Left ventricle myocardium inferior (tissue), 1 donor: ENCODE results near the gene SLC17A9. TPM values are rescaled to one million over a fixed set of nuclear protein-coding genes. Genes with fewer than 3 reads are reported as not detected.

Experiments
- DNase-seq: peaks from one replicate; pipeline ENCODE4 v3.0.0-alpha.2; 2020
- H3K27ac ChIP-seq: fragments of 200-600 bp; replicated peaks from 2 replicates; pipeline ENCODE4 v1.8.0; 2021
- H3K27me3 ChIP-seq: fragments of 200-600 bp; 2 replicates; pipeline ENCODE4 v1.8.0; 2021; ENCODE audit warnings: low read depth
- H3K36me3 ChIP-seq: fragments of 200-600 bp; 2 replicates; pipeline ENCODE4 v1.8.0; 2021
- H3K4me1 ChIP-seq: fragments of 200-600 bp; 2 replicates; pipeline ENCODE4 v1.8.0; 2021
- H3K4me3 ChIP-seq: fragments of 200-600 bp; 2 replicates; pipeline ENCODE4 v1.8.0; 2021; ENCODE audit warnings: mild to moderate bottlenecking, moderate library complexity
- H3K9me3 ChIP-seq: fragments of 200-600 bp; replicated peaks from 2 replicates; pipeline ENCODE4 v1.8.0; 2021
- intact Hi-C: fragments of 100-400 bp; cut with micrococcal nuclease; formaldehyde crosslinking; loops from one replicate; pipeline ENCODE4 v1.11.0; 2022
- total RNA-seq: library from RNA; stranded (reverse); fragmentation: NEBNext Ultra II Directional; extraction: Animal tissue kit (Norgen Biotek cat#: 25700); gene quantifications from one replicate; pipeline ENCODE4 v1.2.1, GENCODE V29; 2021
- TF ChIP-seq, protein P1 (sequence below): fragments of 200-600 bp; IDR thresholded peaks from 2 replicates; pipeline ENCODE4 v1.8.0; 2021; ENCODE audit warnings: antibody characterized with exemption, mild to moderate bottlenecking, borderline replicate concordance
- donor health status: DM: no; HTN: yes; CAD: no; lungs with severe emphysema.

Gene SLC17A9
- total RNA-seq, 1 donor from 2014 or later = 0.47 TPM

DNA sequence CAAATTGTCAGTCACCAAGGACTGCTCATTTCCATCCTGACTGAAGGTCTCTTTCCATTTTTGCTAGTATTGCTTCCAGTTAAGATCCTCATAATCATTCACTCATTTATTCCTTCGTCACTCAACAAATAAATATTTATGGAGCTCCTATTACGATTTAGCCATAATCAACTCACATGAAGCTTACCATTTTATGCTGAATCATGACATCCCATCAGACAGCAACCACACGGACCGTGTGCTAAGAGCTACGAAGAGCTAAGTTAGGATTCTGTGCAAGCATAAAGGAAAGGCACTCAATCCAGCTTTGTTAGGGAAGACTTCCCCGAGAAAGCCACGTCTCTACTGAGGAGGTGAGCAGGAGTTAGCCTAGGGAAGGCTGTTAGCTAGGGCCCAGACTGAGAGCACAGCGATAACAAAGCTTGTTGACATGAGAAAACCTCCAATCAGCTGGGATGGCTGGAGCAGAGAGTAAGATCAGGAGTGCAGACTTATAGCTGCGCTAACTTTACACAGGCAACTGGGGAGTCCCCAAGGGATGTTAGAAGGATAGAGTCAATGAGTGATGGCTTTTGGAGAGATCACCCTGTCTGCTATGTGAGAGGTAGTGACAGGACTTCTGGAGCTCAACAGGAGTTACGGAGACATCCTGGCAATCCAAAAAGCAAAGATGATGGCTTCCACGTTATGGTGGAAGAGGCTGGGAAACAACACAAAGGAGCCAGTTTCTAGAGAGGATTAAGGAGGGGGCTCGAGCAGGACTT lies 17.1 kb upstream of the SLC17A9 start:
- H3K4me1 ChIP-seq = peaks cover 68% of the 10 kb centered on the region
- H3K9me3 ChIP-seq = no peaks in the 10 kb centered on the region
- DNase-seq = no peak
- intact Hi-C loops = no loop called here
- H3K4me3 ChIP-seq = peak overlapping the region; percentile 95
- no peak overlapping the region for H3K27ac ChIP-seq
- H3K27me3 ChIP-seq = no peaks in the 10 kb centered on the region
- TF ChIP-seq, protein P1, sequence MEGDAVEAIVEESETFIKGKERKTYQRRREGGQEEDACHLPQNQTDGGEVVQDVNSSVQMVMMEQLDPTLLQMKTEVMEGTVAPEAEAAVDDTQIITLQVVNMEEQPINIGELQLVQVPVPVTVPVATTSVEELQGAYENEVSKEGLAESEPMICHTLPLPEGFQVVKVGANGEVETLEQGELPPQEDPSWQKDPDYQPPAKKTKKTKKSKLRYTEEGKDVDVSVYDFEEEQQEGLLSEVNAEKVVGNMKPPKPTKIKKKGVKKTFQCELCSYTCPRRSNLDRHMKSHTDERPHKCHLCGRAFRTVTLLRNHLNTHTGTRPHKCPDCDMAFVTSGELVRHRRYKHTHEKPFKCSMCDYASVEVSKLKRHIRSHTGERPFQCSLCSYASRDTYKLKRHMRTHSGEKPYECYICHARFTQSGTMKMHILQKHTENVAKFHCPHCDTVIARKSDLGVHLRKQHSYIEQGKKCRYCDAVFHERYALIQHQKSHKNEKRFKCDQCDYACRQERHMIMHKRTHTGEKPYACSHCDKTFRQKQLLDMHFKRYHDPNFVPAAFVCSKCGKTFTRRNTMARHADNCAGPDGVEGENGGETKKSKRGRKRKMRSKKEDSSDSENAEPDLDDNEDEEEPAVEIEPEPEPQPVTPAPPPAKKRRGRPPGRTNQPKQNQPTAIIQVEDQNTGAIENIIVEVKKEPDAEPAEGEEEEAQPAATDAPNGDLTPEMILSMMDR = no peak
- H3K36me3 ChIP-seq = peaks cover 21% of the 10 kb centered on the region

DNA sequence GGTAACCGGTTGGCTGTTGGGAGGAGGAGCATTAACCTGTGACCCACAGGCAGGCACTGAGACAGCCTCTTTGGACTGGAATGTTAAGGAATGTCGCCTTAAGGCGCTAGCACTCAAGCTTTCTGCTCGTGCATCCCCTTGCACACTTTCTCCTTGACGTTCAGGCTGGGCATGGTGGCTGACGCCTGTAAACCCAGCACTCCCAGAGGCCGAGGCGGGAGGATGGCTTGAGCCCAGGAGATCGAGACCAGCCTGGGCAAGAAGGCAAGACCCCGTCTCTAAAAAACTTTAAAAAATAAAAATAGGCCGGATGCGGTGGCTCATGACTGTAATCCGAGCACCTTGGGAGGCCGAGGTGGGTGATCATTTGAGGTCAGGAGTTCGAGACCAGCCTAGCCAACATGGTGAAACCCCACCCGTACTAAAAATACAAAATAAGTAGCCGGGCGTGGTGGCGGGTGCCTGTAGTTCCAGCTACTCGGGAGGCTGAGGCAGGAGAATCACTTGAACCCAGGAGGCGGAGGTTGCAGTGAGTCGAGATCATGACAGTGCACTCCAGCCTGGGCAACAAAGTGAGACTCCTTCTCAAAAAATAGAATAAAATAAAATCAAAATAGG lies 16.4 kb upstream of the SLC17A9 start:
- Histone ChIP-seq H3K4me1 (peaks cover 70% of the 10 kb centered on the region), H3K4me3 (peak overlapping the region; percentile 95), H3K36me3 (peaks cover 22% of the 10 kb centered on the region), H3K27ac (no peak overlapping the region), H3K27me3 (no peaks in the 10 kb centered on the region), H3K9me3 (no peaks in the 10 kb centered on the region)
- intact Hi-C loops = no loop called here
- no peak for DNase-seq
- TF ChIP-seq, protein P1 = no peak

DNA sequence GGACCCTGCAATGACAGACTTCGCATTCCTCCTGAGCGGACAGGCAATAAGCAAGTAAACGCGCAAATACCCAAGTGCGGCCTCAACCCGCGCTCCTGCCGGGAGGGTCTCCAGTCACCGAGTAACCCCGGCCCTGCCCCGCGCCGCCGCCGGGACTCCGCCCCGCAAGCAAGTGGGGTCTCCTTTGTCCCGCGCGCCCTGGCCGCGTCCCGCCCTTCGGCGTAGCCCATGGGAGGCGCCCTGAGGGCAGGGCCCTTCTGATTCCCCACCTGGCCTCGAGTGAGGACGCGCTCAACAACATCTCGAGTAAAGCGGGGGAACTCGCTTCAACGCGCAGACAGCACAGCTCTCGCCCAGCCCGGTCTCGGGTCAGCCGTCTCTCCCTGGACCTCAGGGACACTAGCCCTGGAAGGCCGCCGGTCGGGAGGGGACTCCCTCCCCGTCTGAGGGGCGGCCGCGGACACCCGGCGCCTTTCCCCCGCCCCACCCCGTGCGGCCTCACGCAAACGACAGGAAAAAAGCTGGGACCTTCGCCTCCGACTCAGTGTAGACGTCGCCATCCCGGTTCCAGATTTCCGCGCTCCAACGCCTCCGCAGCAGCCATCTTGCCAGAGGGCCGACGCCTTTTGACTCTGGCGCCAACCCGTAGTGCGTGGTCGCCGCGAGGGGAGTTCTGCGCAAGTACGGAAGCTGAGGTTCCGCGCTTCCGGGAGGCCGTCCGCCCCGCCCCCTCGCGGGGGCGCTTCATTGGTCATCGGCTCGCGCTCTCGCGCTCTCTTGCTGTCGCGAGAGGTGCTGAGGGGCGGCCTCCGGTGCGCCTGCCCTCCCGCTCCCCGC lies 15.0 kb upstream of the SLC17A9 start:
- H3K27me3 ChIP-seq = no peaks in the 10 kb centered on the region
- H3K9me3 ChIP-seq = no peaks in the 10 kb centered on the region
- peaks cover 33% of the 10 kb centered on the region for H3K36me3 ChIP-seq
- H3K4me3 ChIP-seq = peak overlapping the region; percentile 95
- peak; percentile 98 for DNase-seq
- H3K4me1 ChIP-seq = peaks cover 84% of the 10 kb centered on the region
- peak overlapping the region; percentile 96 for H3K27ac ChIP-seq
- intact Hi-C loops = no loop called here
- TF ChIP-seq, protein P1 = no peak

DNA sequence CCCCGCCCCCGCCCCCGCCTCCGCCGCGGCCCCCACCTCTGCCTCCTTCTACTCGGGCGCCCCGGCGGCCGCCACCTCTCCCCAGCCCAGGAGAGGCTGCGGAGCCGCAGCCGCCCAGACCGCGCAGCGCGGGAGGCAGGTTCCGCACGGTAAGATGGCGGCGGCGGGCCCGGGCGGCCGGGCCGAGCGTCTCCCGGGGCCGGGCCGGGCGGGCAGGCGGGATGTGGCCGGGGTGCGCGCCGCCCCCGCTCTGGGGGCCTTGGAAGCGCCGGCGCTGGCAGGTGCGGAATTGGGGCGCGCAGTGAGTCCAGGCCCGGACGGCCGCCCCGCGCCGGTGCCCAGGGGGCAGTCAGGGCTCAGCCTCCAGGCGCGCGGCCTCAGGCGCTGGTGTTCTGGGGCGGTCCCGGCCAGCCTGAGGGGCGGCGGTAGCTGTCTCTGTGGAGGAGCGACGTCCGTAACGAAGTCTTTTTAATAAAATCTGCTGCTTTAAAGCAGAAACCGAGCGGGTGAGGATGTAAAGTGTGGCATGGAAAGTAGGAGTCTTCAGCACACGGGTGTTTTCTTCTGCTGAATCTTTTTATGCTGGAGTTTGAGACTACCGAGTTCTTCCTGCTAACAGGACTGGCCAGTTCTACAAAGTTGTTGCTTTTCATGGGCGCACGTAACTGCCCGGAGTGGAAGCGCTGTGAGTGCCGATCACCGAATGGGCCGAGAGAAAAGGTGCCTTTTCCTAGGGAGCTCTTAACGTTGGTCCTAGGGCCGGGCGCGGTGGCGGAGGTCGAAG lies 14.2 kb upstream of the SLC17A9 start, which contains the start of gene GID8:
GID8 (plus strand) TSS at position 43 of the 784 bp plus-strand sequence. CDS start 3,356 bp downstream, outside the sequence.
- intact Hi-C loops = no loop called here
- H3K4me1 ChIP-seq = peaks cover 92% of the 10 kb centered on the region
- H3K27ac ChIP-seq = peak within 1 kb of the TSS; percentile 96
- H3K36me3 ChIP-seq = peaks cover 34% of the 10 kb centered on the region
- H3K9me3 ChIP-seq = no peaks in the 10 kb centered on the region
- TF ChIP-seq, protein P1 = no peak
- H3K4me3 ChIP-seq = peak within 1 kb of the TSS; percentile 95
- no peaks in the 10 kb centered on the region for H3K27me3 ChIP-seq
- DNase-seq = peak; percentile 56

DNA sequence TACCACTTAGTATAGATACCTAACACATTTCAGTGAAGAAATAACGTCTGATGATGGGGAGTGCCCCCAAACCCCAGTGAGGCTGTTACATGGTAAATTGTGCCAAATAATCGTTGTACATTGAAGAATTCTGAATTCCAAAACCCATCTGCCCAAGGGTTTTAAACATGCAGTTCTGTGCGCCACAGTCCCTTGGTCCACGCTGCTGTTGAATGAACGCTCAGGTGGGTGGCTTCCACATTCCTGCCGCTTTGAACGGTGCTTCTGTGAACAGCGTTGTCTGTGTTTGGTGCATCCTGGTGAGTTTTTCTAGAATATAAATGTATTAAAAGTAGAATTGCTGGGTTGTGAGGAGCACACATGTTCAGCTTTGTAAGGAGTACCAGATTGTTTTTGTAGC lies 11.6 kb upstream of the SLC17A9 start:
- no peak overlapping the region for H3K27ac ChIP-seq
- peaks cover 44% of the 10 kb centered on the region for H3K36me3 ChIP-seq
- H3K4me1 ChIP-seq = peaks cover 72% of the 10 kb centered on the region
- no peak overlapping the region for H3K4me3 ChIP-seq
- no peaks in the 10 kb centered on the region for H3K9me3 ChIP-seq
- no peaks in the 10 kb centered on the region for H3K27me3 ChIP-seq
- intact Hi-C loops = no loop called here
- TF ChIP-seq, protein P1 = no peak
- no peak for DNase-seq
